Stimulated activated CD4-positive, alpha-beta T cell treated with anti-CD3 and anti-CD28 coated beads, Interleukin-2, amount 100 ng/mL, for 24 hours (primary cell): ENCODE data around the gene SRPX2.

Experiments
- DNase-seq, 2 donors: peaks; one replicate each; pipeline ENCODE4 v3.0.0-alpha.2; 2020

Gene SRPX2, protein sequence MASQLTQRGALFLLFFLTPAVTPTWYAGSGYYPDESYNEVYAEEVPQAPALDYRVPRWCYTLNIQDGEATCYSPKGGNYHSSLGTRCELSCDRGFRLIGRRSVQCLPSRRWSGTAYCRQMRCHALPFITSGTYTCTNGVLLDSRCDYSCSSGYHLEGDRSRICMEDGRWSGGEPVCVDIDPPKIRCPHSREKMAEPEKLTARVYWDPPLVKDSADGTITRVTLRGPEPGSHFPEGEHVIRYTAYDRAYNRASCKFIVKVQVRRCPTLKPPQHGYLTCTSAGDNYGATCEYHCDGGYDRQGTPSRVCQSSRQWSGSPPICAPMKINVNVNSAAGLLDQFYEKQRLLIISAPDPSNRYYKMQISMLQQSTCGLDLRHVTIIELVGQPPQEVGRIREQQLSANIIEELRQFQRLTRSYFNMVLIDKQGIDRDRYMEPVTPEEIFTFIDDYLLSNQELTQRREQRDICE

DNA sequence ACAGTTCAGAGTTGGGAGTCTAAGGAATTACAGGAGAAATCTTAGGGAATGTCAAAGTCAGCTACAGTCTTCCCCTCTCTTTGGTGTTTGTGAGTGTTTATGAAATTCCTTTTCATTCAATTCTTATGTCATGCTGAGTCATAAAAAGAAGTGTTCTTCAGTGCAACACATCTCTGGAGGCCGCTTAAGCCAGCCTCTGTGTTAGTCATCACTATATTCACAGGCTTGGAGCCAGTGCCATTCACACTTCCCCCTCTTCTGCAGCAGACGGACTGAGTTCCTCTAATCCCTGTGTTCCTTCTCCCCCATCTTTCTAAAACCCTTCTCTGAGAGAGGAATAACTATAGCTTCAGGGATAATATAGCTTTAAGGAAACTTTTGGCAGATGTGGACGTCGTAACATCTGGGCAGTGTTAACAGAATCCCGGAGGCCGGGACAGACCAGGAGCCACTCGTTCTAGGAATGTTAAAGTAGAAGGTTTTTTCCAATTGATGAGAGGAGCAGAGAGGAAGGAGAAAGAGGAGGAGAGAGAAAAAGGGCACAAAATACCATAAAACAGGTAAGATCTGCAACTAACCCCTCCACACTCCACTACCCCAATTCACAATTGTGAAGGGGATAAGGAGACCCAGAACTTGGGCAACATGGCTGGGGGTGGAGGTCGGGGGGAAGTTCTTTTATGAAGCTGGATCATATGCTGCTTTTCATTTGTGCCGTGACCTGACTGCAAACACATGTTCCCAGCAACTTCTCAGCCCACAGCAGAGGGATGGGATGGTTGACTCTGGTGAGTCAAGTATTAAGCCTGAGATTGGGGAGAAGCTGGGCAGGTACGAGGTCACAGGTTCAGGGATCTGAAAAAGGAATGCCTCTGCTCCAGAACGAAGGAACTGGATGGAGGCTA is at the start of gene SRPX2:
Gene SRPX2, plus strand, starts transcription at position 244 of the 905 bp plus-strand sequence. CDS start 2,124 bp downstream, outside the sequence.
- DNase-seq = no peak

DNA sequence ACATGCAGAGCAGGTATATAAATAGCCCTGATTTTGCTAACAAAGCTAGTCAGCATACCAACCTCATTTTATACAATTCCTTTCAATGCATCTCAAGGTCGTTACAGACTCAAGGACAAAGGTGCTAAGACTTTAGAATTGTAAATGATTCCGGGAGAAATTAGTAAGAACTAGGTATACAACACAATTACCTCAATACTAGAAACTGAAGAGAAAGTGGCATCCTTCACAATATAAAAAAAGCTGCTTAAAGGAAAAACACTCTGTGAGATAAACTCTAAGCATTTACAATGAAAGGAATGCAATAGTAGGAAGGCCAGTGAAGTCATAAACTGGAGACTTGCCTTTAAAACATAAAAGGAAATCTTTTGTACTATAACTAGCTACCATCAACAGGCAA is 47.4 kb upstream of the SRPX2 start:
- no peak for DNase-seq

DNA sequence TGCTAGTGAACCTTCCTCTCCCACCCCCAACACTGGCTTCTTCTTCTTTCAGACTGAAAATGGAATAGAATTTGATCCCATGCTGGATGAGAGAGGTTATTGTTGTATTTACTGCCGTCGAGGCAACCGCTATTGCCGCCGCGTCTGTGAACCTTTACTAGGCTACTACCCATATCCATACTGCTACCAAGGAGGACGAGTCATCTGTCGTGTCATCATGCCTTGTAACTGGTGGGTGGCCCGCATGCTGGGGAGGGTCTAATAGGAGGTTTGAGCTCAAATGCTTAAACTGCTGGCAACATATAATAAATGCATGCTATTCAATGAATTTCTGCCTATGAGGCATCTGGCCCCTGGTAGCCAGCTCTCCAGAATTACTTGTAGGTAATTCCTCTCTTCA is 44.5 kb upstream of the SRPX2 start:
- no peak for DNase-seq

DNA sequence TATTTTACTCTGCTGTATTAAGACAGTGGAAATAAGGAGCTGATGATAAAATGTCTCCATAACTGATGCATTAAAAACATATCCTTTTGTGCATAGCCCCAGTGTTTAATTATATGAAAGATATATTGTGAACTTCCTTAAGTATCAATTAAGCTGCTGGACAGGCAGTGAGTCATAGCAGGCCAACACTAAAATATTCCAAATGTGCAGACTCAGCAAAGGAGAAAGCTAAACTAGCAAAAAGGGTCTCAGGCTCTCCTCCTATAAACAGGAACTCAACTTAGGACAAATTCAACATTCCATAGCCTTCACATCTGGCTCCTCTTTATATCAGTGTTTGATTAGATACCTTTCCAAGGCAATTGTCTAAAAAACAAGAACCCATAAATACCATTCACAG is 43.7 kb upstream of the SRPX2 start:
- no peak for DNase-seq

GRCh38 chrX:100600758-100601157 is 43.2 kb upstream of the SRPX2 start:
- no peak for DNase-seq

DNA sequence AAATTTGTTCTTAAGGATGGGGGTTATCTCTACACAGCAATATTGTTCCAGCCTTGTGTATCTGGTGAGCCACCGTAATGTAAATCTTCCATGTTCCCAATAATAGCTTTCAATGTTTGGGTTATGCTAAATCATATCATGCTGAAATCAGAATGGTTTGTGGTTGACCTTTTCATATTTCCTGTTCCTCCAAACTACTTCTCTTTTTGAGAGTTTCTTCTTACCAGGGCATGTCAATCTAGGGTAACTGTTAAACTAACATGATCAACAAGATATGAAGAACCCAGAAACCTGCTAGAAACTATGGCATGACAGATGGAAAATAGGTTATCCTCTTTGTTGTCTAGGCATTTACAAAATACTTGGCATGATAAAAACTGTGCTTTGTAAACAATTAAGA is 37.2 kb upstream of the SRPX2 start:
- no peak for DNase-seq

DNA sequence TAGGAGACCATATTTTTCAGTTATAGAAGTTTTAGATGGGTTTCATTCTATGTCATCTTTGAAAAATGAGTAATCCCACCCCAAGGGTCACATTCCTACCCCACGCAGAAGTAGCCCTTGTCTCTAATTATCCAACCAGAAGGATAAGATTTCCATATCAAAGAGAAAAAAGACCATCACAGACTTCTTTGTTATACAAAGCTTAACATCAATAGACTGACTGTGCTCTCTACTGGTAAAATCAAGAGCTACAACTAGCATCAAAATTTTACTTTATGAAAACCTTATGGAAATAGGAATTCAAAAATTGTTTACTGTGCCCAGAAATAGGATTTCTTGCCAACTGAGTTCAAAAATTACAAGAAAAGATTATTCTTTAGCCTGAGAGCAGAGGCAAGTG is 34.4 kb upstream of the SRPX2 start:
- no peak for DNase-seq

DNA sequence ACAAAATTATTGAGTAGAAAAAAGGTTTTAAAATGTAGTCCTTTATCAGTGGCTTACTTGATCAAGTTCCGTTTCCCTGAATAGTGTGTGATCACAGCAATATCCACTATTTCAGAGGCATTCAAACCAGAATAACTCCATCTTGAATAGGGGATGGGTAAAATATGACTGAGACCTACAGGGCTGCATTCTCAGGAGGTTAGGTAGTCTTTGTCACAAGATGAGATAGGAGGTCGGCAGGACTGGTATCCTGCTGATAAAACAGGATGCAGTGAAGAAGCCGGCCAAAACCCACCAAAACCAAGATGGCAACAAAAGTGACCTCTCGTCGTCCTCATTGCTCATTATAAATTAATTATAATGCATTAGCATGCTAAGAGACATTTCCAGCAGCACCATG is 32.0 kb upstream of the SRPX2 start:
- DNase-seq = no peak

DNA sequence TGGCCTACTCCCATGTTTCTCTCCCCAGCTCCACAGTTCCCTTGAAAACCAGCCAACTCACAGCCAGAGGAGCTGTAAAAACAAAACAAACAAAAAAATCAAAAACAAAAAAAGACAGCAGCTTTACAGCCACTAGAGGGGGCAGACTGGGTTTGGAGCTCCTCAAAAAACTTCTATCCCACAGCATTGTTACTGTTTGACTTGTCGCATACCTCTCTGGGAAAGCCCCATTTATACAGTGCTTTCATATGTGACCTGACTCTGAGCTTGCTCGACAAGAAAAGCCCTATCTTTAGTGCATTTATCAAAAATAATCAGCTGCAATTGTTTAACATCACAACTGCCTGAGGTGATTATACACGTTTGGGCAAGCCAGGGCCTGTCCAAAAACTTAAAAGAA is 29.0 kb upstream of the SRPX2 start:
- DNase-seq = no peak

DNA sequence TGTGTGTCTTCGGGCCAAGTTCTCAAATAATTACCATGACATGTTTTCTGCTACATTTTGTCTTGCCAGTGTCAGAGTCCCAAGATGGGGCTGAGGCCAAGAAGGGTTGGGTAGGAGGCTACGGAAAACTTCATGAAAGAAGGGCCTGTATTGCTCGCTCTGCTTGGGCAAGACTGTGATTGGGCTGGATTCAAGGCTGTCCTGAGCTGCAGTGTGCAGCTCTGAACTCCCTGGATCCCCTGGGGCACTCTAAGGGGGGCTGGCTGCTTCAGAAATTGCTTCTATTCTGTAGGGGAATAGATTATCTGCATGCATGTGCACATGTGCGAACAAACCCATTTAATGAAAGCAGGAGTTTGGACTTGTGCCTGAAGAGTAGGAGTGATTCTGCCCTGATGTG is 21.0 kb upstream of the SRPX2 start:
- no peak for DNase-seq

DNA sequence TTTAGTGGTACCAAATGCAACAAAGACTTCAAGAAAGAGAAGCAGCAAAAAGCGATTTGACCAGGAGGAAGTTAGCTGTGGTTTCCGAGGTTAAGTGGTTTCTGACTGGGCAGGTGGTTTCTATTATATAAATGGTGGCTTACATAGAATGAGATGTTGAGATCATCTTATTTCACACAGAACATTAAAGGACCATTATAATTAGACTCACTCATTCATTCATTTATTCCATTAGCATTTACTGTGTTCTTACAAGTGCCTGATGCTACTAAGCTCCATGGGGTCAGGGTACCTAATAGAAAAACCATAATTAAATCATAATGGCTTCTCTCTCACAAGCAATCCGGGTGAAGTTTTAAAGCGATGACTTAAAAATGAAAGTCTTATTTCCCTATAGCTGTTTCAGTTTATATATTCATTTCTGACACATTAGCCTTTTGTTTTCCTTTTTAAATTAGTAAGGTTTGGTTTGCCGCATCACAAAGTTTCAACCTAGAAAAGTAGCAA is 18.0 kb upstream of the SRPX2 start:
- DNase-seq = no peak

DNA sequence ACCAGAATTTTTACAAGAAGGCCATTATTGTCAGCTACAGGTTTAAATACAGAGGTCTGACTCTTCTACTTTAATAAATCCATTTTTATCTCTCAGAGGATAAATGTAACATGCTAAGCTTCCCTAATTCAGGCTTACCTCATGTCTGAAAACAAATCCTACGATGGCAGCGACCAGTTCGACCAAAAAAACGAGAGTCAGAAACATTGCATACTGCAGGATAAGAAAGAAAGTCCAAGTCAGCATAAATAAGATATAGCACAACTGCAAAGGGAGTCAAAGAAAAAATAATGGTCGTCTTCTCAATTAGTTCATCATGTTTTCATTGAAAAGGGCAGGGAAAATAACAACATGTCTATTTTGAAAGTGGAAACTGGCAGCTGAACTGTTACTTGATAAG is 9.0 kb upstream of the SRPX2 start:
- no peak for DNase-seq

- DNase-seq = no peak
Observed at GRCh38 chrX:100635989-100636320, 8.0 kb upstream of the SRPX2 start.

- peak; percentile 79 to 81 for DNase-seq
Observed at GRCh38 chrX:100636321-100636991, 7.5 kb upstream of the SRPX2 start, which contains the start of gene TSPAN6. Gene TSPAN6 (minus strand): TSS chrX:100636806. CDS start chrX:100636694, 112 bp downstream.

- no peak for DNase-seq
Observed at GRCh38 chrX:100642290-100642689, 1.7 kb upstream of the SRPX2 start.

DNA sequence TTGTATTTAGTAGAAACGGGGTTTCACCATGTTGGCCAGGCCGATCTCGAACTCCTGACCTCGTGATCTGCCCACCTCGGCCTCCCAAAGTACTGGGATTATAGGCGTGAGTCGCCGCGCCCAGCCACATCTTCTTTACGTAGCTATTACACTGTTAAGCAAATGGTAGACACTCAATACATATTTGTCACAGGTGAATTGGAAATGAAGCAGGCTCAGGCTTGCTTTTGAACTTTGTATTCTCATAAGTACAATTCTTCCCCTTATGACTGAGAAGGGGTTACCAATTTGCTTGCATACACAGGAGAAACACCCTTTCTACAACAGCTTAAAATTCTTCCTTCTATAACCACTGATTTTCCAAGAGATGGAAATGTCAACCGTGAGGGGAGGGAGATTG is 787 bp upstream of the SRPX2 start:
- no peak for DNase-seq

- no peak for DNase-seq
Observed at GRCh38 chrX:100645106-100645505, 1.1 kb downstream of the SRPX2 start.

DNA sequence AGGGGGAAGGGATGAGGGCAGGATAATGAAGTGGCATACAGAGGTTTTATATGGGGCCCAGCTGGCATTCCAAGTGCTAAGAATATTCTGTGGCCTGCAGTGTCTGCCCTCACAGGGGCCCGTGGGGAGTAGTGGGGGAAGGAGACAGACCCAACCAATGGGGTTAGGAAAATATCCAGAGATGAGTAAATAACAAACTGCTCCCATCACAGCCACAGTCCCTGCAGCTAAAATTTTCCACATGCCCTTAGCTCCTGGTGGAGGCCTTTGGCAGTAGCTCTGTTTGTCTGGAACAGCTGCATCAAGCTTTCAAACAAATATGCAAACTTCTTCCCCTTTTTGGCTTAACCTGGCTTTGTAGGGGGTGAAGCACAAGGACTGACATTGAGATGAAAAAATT is 3.1 kb downstream of the SRPX2 start:
- no peak for DNase-seq

GRCh38 chrX:100647739-100648138 is 3.7 kb downstream of the SRPX2 start:
- DNase-seq = no peak

- no peak for DNase-seq
Observed at GRCh38 chrX:100648458-100649417, 4.7 kb downstream of the SRPX2 start.

- DNase-seq = no peak
Observed at GRCh38 chrX:100649550-100650356, 5.8 kb downstream of the SRPX2 start.
